Endodermal cell (in vitro differentiated cells): ENCODE measurements around the gene RGL1. TPM values are rescaled to one million over a fixed set of nuclear protein-coding genes. Genes with fewer than 3 reads are reported as not detected.

Experiments
- DNase-seq: peaks from one replicate; pipeline ENCODE4 v3.0.0-alpha.2; 2017
- H3K27ac ChIP-seq: 2 replicates; pipeline ENCODE4 v1.5.1; 2013; ENCODE audit warnings: mild to moderate bottlenecking, low read depth, low read length, moderate library complexity
- H3K27me3 ChIP-seq: 2 replicates; pipeline ENCODE4 v1.6.1; 2013; ENCODE audit warnings: mild to moderate bottlenecking, low read length, moderate library complexity; ENCODE audit not compliant: insufficient read depth, control insufficient read depth, poor library complexity, severe bottlenecking
- H3K36me3 ChIP-seq: 2 replicates; pipeline ENCODE4 v1.7.0; 2013; ENCODE audit warnings: mild to moderate bottlenecking, low read length, moderate library complexity; ENCODE audit not compliant: control insufficient read depth, insufficient read depth
- H3K4me1 ChIP-seq: one replicate; pipeline ENCODE4 v1.7.0; 2013; ENCODE audit warnings: low read length; ENCODE audit not compliant: control insufficient read depth, insufficient read depth
- H3K4me3 ChIP-seq: 2 replicates; pipeline ENCODE4 v1.5.1; 2013; ENCODE audit warnings: mild to moderate bottlenecking, low read length, moderate library complexity
- H3K9ac ChIP-seq: 2 replicates; pipeline ENCODE4 v1.6.1; 2013; ENCODE audit warnings: mild to moderate bottlenecking, low read length, moderate library complexity; ENCODE audit not compliant: poor library complexity, severe bottlenecking; ENCODE audit errors: extremely low read depth
- H3K9me3 ChIP-seq: 2 replicates; pipeline ENCODE4 v1.6.1; 2013; ENCODE audit warnings: mild to moderate bottlenecking, low read length, moderate library complexity; ENCODE audit not compliant: control insufficient read depth
- H3K27ac Mint-ChIP-seq: 2 replicates; pipeline ENCODE4 v1.8.0; 2020; ENCODE audit warnings: mixed read lengths
- H3K27me3 Mint-ChIP-seq: 2 replicates; pipeline ENCODE4 v1.8.0; 2021; ENCODE audit warnings: mild to moderate bottlenecking, mixed read lengths; ENCODE audit not compliant: insufficient read depth
- H3K36me3 Mint-ChIP-seq: 2 replicates; pipeline ENCODE4 v1.8.0; 2020; ENCODE audit warnings: low read depth, mixed read lengths
- H3K4me1 Mint-ChIP-seq: 2 replicates; pipeline ENCODE4 v1.8.0; 2020; ENCODE audit warnings: mixed read lengths
- H3K4me3 Mint-ChIP-seq: 2 replicates; pipeline ENCODE4 v1.8.0; 2020; ENCODE audit warnings: mild to moderate bottlenecking, moderate library complexity, mixed read lengths
- H3K9me3 Mint-ChIP-seq: 2 replicates; pipeline ENCODE4 v1.8.0; 2020; ENCODE audit warnings: mild to moderate bottlenecking, mixed read lengths
- CTCF ChIP-seq: fragments of 200-600 bp; sonication (generic); conservative IDR thresholded peaks from 2 replicates; pipeline ENCODE4 v1.5.0; 2021; ENCODE audit warnings: antibody characterized with exemption, mild to moderate bottlenecking
- WGBS, 2 experiments: methylation state at CpG; one replicate each; pipeline versions ENCODE4 v1.1.5 to v1.1.7; 2013; ENCODE audit warnings: missing lambda C conversion rate in 2 of 2, mixed read lengths in 1 of 2; ENCODE audit not compliant: insufficient coverage in 1 of 2, insufficient read length in 1 of 2; 5-methylcytosine and 5-hydroxymethylcytosine counted together
- total RNA-seq, 2 donors: library from RNA; stranded (reverse); fragmentation: NEBNext Ultra II Directional in 1 of 2; extraction: Animal tissue kit (Norgen Biotek cat#: 25700) in 1 of 2; gene quantifications; 2 replicates in 1 of 2; 3 replicates in 1 of 2; pipeline ENCODE4 v1.2.1, GENCODE V29; 2021

The RGL1 gene
- total RNA-seq, 2 donors from 2014 or later: 0.15 to 2.6 TPM

GRCh38 chr1:183837062-183837461 lies 32.1 kb downstream of the RGL1 start:
- no peaks in the 10 kb centered on the region for H3K4me1 ChIP-seq
- H3K9me3 ChIP-seq: no peaks in the 10 kb centered on the region
- H3K9ac ChIP-seq: no peak overlapping the region
- no peaks in the 10 kb centered on the region for H3K9me3 Mint-ChIP-seq
- H3K27ac ChIP-seq: no peak overlapping the region
- H3K27me3 ChIP-seq: peaks cover 100% of the 10 kb centered on the region
- no peaks in the 10 kb centered on the region for H3K36me3 ChIP-seq
- no peak for DNase-seq
- no peak for TF ChIP-seq CTCF
- H3K4me3 Mint-ChIP-seq: no peak overlapping the region
- H3K36me3 Mint-ChIP-seq: no peaks in the 10 kb centered on the region
- no peak overlapping the region for H3K27ac Mint-ChIP-seq
- WGBS, 2 experiments: 80 to 93% methylated on average over 1 of the region's 1 CpG
- H3K4me3 ChIP-seq: no peak overlapping the region
- peaks cover 61% of the 10 kb centered on the region for H3K27me3 Mint-ChIP-seq
- peaks cover 9% of the 10 kb centered on the region for H3K4me1 Mint-ChIP-seq

- H3K9me3 Mint-ChIP-seq: no peaks in the 10 kb centered on the region
These were observed 33.3 kb downstream of the RGL1 start for GRCh38 chr1:183838221-183838620.

GRCh38 chr1:183840140-183840539 lies 35.2 kb downstream of the RGL1 start:
- H3K36me3 ChIP-seq: no peaks in the 10 kb centered on the region
- no peak overlapping the region for H3K4me3 ChIP-seq
- TF ChIP-seq CTCF: no peak
- H3K27me3 ChIP-seq: peaks cover 99% of the 10 kb centered on the region
- Mint-ChIP-seq H3K4me3 (no peak overlapping the region), H3K27ac (no peak overlapping the region), H3K9me3 (no peaks in the 10 kb centered on the region), H3K36me3 (no peaks in the 10 kb centered on the region), H3K4me1 (peaks cover 2% of the 10 kb centered on the region), H3K27me3 (peaks cover 79% of the 10 kb centered on the region)
- H3K4me1 ChIP-seq: no peaks in the 10 kb centered on the region
- no peak overlapping the region for H3K9ac ChIP-seq
- H3K27ac ChIP-seq: no peak overlapping the region
- WGBS, 2 experiments: 81% methylated on average over 1 of the region's 1 CpG; no CpG with 5 or more reads in 1 of the 2 experiments
- DNase-seq: no peak
- H3K9me3 ChIP-seq: no peaks in the 10 kb centered on the region

More at GRCh38 chr1:183838221-183838620, 33.3 kb downstream of the RGL1 start:
- no peak overlapping the region for H3K27ac ChIP-seq
- peaks cover 9% of the 10 kb centered on the region for H3K4me1 Mint-ChIP-seq
- no peaks in the 10 kb centered on the region for H3K4me1 ChIP-seq
- H3K9me3 ChIP-seq: no peaks in the 10 kb centered on the region
- no peak for TF ChIP-seq CTCF
- H3K4me3 Mint-ChIP-seq: no peak overlapping the region
- H3K27me3 ChIP-seq: peaks cover 100% of the 10 kb centered on the region
- no peaks in the 10 kb centered on the region for H3K36me3 Mint-ChIP-seq
- H3K27me3 Mint-ChIP-seq: peaks cover 70% of the 10 kb centered on the region
- no peak overlapping the region for H3K4me3 ChIP-seq
- 75 to 82% methylated on average over 2 of the region's 2 CpGs for WGBS, 2 experiments
- no peak overlapping the region for H3K9ac ChIP-seq
- no peaks in the 10 kb centered on the region for H3K36me3 ChIP-seq
- H3K27ac Mint-ChIP-seq: no peak overlapping the region
- no peak for DNase-seq
